K562 (cell line): ENCODE results near the gene EGFR.

Experiments
- ELF1 ChIP-seq: fragments of 200-800 bp; sonication (Bioruptor generic); IDR thresholded peaks from 2 replicates; pipeline ENCODE4 v1.6.1; 2016; ENCODE audit warnings: missing genetic modification characterization, missing compliant biosample characterization
- ETS1 ChIP-seq: conservative IDR thresholded peaks from 2 replicates; pipeline ENCODE4 v1.6.1; 2011; ENCODE audit warnings: low read depth, mild to moderate bottlenecking, low read length; ENCODE audit not compliant: control insufficient read depth
- HIVEP1 ChIP-seq: fragments of 250-450 bp; sonication (Bioruptor Pico); IDR thresholded peaks from 2 replicates; pipeline ENCODE4 v1.4.0; 2020; ENCODE audit warnings: mild to moderate bottlenecking
- NELFE ChIP-seq: IDR thresholded peaks from 2 replicates; pipeline ENCODE4 v1.6.1; 2011; ENCODE audit warnings: mild to moderate bottlenecking; ENCODE audit not compliant: insufficient read depth, insufficient read length
- POLR2A ChIP-seq: fragments of 450-650 bp; conservative IDR thresholded peaks from 2 replicates; pipeline ENCODE4 v1.6.1; 2016
- SIN3A ChIP-seq, 2 experiments: fragments of 150-350 bp in 1 of 2; IDR thresholded peaks; 2 replicates each; pipeline ENCODE4 v1.6.1; 2011 to 2016; ENCODE audit warnings: borderline replicate concordance in 2 of 2, low read depth in 2 of 2, low read length in 2 of 2, mild to moderate bottlenecking in 2 of 2, moderate library complexity in 2 of 2; ENCODE audit not compliant: control insufficient read depth in 1 of 2
- STAG1 ChIP-seq: sonication (generic); formaldehyde crosslinking; IDR thresholded peaks from 2 replicates; pipeline ENCODE4 v1.5.0; 2020; ENCODE audit warnings: missing genetic modification reagents, borderline replicate concordance
- USF2 ChIP-seq: sonication (generic); formaldehyde crosslinking; IDR thresholded peaks from 2 replicates; pipeline ENCODE4 v1.5.0; 2020; ENCODE audit warnings: missing genetic modification reagents
- TF ChIP-seq, protein P1 (sequence below), 2 experiments: fragments of 450-650 bp in 1 of 2; IDR thresholded peaks; 2 replicates each; pipeline ENCODE4 v1.6.1; 2011 to 2017; ENCODE audit warnings: low read depth in 2 of 2, antibody characterized with exemption in 1 of 2, borderline replicate concordance in 1 of 2, low read length in 1 of 2, mild to moderate bottlenecking in 1 of 2, mixed read lengths in 1 of 2; ENCODE audit not compliant: control insufficient read depth in 1 of 2
- TF ChIP-seq, protein P2 (sequence below): sonication (generic); formaldehyde crosslinking; IDR thresholded peaks from 2 replicates; pipeline ENCODE4 v1.8.1; 2023; ENCODE audit warnings: mild to moderate bottlenecking, missing genetic modification reagents, moderate library complexity

DNA sequence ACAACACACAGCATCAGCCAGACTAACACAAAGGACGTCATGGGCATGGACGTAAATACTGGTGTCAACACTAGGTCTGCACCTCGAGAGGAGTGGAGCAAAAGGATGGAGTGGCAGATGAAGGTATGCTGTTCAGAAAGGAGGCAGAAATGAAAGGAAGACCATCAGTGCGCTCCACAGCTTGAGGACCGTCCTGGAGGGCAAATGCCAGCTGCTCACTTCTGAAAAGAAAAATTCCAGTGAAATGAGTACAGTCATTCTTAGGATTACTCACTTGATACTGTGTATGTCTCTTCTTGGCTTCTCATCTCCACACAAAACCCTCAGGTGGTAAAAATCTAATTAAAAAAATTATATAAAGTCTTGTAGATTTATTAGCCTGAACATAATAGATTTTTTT is 44.8 kb downstream of the EGFR start:
- TF ChIP-seq, protein P1, sequence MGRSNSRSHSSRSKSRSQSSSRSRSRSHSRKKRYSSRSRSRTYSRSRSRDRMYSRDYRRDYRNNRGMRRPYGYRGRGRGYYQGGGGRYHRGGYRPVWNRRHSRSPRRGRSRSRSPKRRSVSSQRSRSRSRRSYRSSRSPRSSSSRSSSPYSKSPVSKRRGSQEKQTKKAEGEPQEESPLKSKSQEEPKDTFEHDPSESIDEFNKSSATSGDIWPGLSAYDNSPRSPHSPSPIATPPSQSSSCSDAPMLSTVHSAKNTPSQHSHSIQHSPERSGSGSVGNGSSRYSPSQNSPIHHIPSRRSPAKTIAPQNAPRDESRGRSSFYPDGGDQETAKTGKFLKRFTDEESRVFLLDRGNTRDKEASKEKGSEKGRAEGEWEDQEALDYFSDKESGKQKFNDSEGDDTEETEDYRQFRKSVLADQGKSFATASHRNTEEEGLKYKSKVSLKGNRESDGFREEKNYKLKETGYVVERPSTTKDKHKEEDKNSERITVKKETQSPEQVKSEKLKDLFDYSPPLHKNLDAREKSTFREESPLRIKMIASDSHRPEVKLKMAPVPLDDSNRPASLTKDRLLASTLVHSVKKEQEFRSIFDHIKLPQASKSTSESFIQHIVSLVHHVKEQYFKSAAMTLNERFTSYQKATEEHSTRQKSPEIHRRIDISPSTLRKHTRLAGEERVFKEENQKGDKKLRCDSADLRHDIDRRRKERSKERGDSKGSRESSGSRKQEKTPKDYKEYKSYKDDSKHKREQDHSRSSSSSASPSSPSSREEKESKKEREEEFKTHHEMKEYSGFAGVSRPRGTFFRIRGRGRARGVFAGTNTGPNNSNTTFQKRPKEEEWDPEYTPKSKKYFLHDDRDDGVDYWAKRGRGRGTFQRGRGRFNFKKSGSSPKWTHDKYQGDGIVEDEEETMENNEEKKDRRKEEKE (IDR thresholded peaks at IDR 0.05; ENCODE audit: borderline replicate concordance in 1 of 2, control insufficient read depth in 1 of 2, low read depth in 2 of 2, low read length in 1 of 2) = no peak
- TF ChIP-seq USF2 (no peak), ELF1 (tag) (no peak), SIN3A (IDR thresholded peaks at IDR 0.05; ENCODE audit: borderline replicate concordance in 2 of 2, control insufficient read depth in 1 of 2, low read depth in 2 of 2, low read length in 2 of 2) (no peak), STAG1 (no peak), ETS1 (no peak), HIVEP1 (CRISPR knock-in tag) (no peak), NELFE (no peak), POLR2A (no peak)
- TF ChIP-seq, protein P2, sequence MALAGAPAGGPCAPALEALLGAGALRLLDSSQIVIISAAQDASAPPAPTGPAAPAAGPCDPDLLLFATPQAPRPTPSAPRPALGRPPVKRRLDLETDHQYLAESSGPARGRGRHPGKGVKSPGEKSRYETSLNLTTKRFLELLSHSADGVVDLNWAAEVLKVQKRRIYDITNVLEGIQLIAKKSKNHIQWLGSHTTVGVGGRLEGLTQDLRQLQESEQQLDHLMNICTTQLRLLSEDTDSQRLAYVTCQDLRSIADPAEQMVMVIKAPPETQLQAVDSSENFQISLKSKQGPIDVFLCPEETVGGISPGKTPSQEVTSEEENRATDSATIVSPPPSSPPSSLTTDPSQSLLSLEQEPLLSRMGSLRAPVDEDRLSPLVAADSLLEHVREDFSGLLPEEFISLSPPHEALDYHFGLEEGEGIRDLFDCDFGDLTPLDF (CRISPR knock-in tag) = no peak
